H1 (cell line): ENCODE measurements around the gene ACCS.

Experiments
- BRCA1 ChIP-seq: IDR thresholded peaks from 2 replicates; pipeline ENCODE4 v1.6.1; 2012; ENCODE audit warnings: low read depth, low read length, improper control_type of control experiment
- CREB1 ChIP-seq: IDR thresholded peaks from 2 replicates; pipeline ENCODE4 v1.6.1; 2012; ENCODE audit warnings: inconsistent platforms
- CTCF ChIP-seq, 3 experiments: IDR thresholded peaks; 1 replicate in 2 of 3; 2 replicates in 1 of 3; pipeline versions ENCODE4 v1.5.1 to v1.6.1; 2011; ENCODE audit warnings: low read length in 3 of 3, mild to moderate bottlenecking in 3 of 3, inconsistent platforms in 2 of 3, low read depth in 1 of 3, moderate library complexity in 1 of 3; ENCODE audit not compliant: insufficient read depth in 1 of 3; ENCODE audit errors: control extremely low read depth in 1 of 3
- EGR1 ChIP-seq: IDR thresholded peaks from 2 replicates; pipeline ENCODE4 v1.6.1; 2011; ENCODE audit warnings: low read depth, low read length, borderline replicate concordance
- EZH2 ChIP-seq: fragments of 200-600 bp; sonication (generic); IDR thresholded peaks from 2 replicates; pipeline ENCODE4 v1.7.1; 2012; ENCODE audit warnings: low read depth, mild to moderate bottlenecking, moderate library complexity, low read length, inconsistent platforms; ENCODE audit not compliant: severe bottlenecking
- HDAC2 ChIP-seq, 2 experiments: fragments of 300-600 bp in 1 of 2; sonication (generic) in 1 of 2; IDR thresholded peaks; 2 replicates each; pipeline ENCODE4 v1.6.1; 2011 to 2012; ENCODE audit warnings: low read depth in 2 of 2, low read length in 2 of 2, mild to moderate bottlenecking in 2 of 2, moderate library complexity in 2 of 2, borderline replicate concordance in 1 of 2, inconsistent platforms in 1 of 2
- KDM1A ChIP-seq: fragments of 200-600, 300-600 bp; sonication (generic); IDR thresholded peaks from 2 replicates; pipeline ENCODE4 v1.7.1; 2016; ENCODE audit warnings: mild to moderate bottlenecking, low read length, borderline replicate concordance
- PHF8 ChIP-seq: fragments of 200-600 bp; sonication (generic); conservative IDR thresholded peaks from 2 replicates; pipeline ENCODE4 v1.7.1; 2012; ENCODE audit warnings: low read depth, mild to moderate bottlenecking, inconsistent platforms, low read length, moderate library complexity
- POLR2AphosphoS5 ChIP-seq: IDR thresholded peaks from 2 replicates; pipeline ENCODE4 v1.6.1; 2011; ENCODE audit warnings: low read depth, low read length
- RAD21 ChIP-seq, 2 experiments: IDR thresholded peaks in 1 of 2; conservative IDR thresholded peaks in 1 of 2; 2 replicates each; pipeline ENCODE4 v1.6.1; 2011; ENCODE audit warnings: low read depth in 2 of 2, low read length in 2 of 2, improper control_type of control experiment in 1 of 2, inconsistent platforms in 1 of 2, mild to moderate bottlenecking in 1 of 2, moderate library complexity in 1 of 2
- RFX5 ChIP-seq: IDR thresholded peaks from 2 replicates; pipeline ENCODE4 v1.6.1; 2011; ENCODE audit warnings: low read depth, low read length, improper control_type of control experiment, borderline replicate concordance
- SAP30 ChIP-seq: fragments of 300-600 bp; sonication (generic); IDR thresholded peaks from 2 replicates; pipeline ENCODE4 v1.7.1; 2012; ENCODE audit warnings: low read length, moderate library complexity, mild to moderate bottlenecking, inconsistent platforms; ENCODE audit not compliant: insufficient read depth, insufficient replicate concordance
- TAF1 ChIP-seq: IDR thresholded peaks from 2 replicates; pipeline ENCODE4 v1.6.1; 2011; ENCODE audit warnings: mild to moderate bottlenecking, low read depth, low read length
- YY1 ChIP-seq: IDR thresholded peaks from 2 replicates; pipeline ENCODE4 v1.6.1; 2011; ENCODE audit warnings: low read depth, mild to moderate bottlenecking, low read length

- no peak for TF ChIP-seq TAF1
- TF ChIP-seq PHF8: no peak
- TF ChIP-seq CTCF (IDR thresholded peaks at IDR 0.05; ENCODE audit: control extremely low read depth in 1 of 3, insufficient read depth in 1 of 3, low read depth in 1 of 3, low read length in 3 of 3): no peak
- TF ChIP-seq SAP30: no peak
- no peak for TF ChIP-seq KDM1A
- TF ChIP-seq EZH2: no peak
- no peak for TF ChIP-seq CREB1
- no peak for TF ChIP-seq EGR1
- no peak for TF ChIP-seq RAD21 (IDR thresholded peaks at IDR 0.05 in 1 of 2, conservative IDR thresholded peaks at IDR 0.05 in 1 of 2; ENCODE audit: low read depth in 2 of 2, low read length in 2 of 2)
- TF ChIP-seq HDAC2 (IDR thresholded peaks at IDR 0.05; ENCODE audit: borderline replicate concordance in 1 of 2, low read depth in 2 of 2, low read length in 2 of 2): no peak
- no peak for TF ChIP-seq POLR2AphosphoS5
- no peak for TF ChIP-seq YY1
- no peak for TF ChIP-seq RFX5
- no peak for TF ChIP-seq BRCA1
Observed at GRCh38 chr11:44090539-44090938, 24.5 kb downstream of the ACCS start.
